HG02852 (cell line): ENCODE measurements around the gene CPVL.
"Not testable (repeated sequence)": the region's sequence is repeated elsewhere in the genome, so short reads cannot be mapped to it uniquely, and the experiment has no call there.

Experiments
- ATAC-seq: cut with Tn5 transposase; IDR thresholded peaks from one replicate; pipeline ENCODE4 v1.9.1; 2021; ENCODE audit warnings: mild to moderate bottlenecking, moderate library complexity; ENCODE audit not compliant: unreplicated experiment

The CPVL gene

DNA sequence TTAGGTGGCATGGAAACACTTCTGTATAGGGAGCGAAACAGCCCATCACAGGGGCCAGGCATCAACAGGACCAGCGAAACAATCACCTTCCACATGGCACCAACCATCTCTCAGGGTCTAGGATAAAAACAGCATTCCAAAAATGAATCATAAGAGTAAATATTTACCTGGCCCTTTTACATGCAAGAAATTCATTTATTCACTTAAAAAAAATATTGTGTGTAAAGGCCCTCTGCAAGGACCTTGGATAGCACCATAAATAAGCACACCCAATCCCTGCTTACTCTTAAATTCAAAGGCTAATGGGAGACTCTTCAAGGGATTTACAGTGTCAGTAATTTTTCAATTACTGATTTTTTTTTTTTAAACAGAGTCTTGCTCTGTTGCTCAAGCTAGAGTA is 25.4 kb downstream of the CPVL start:
- no peak for ATAC-seq

DNA sequence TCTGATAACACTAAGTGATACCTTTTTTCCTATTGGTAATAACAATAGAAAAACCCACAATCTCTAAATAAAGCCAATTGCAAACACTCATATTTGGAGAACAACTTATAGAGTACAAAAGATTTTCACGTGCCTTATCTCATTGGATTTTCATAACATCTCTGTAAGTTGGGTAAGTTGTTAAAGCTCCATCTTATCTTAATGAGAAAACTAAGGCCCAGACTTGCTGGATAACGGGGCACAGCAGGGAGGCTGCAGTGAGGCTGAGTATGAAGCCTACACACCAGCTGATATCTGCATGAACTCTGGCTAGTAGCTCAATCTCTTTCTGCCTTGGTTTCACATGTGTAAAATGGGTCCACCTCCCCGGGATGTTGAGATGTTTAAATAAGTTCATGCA is 26.8 kb downstream of the CPVL start:
- ATAC-seq: no peak

DNA sequence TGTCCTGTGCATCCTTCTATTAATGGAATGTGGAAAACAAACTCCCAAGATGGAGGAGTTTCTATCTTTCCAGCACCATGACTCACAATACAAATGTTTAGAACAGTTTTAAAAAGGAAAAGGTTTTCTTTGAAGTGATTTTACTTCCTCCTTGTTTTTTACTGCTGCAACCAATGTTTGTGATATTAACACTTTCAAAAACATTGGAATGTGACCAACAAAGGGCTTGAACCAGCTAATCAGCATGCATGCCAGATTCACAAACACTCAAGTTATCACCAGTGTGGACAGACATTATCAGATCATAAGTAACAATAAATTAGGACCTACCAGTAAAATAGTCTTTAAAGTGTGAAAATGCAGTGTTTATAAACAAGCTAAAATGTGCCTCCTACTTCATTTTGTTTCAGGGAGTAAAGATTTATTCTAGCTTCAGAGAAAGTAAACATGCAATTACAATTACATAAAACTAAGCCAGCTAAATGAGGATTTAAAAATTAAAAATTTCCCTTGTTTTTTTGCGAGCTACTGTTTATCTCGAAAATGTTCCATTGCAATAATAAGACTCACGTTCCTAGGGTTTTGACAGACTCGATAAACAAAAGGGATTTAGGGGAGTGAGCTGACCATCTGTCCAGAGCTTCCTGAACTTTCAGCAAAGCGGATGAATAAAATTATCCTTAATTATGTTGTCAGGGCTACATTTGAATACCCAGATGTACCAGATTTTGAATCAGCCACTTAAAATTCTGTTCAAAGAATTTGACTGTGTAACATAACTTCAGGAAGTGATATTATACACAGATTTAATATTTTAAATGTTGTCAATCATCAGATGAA is 29.8 kb downstream of the CPVL start:
- ATAC-seq: no peak

DNA sequence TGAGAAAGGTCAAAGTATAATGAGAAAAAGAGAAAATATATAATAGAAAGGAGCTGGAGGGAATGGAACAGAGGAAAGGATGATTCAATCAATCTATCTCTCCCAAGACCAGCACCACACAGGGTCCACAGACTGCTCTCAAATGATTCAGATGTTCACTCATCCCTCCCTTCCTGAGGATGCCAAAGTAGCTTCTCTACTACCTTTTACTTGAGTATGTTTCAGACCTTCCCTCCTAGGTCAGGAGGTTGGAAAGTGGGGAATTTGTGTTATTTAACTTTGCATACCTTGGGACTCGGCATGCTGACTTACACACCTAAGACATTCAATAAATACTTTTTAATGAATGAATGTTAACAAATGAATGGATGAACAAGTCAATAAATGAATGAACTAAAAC is 30.6 kb downstream of the CPVL start:
- no peak for ATAC-seq

DNA sequence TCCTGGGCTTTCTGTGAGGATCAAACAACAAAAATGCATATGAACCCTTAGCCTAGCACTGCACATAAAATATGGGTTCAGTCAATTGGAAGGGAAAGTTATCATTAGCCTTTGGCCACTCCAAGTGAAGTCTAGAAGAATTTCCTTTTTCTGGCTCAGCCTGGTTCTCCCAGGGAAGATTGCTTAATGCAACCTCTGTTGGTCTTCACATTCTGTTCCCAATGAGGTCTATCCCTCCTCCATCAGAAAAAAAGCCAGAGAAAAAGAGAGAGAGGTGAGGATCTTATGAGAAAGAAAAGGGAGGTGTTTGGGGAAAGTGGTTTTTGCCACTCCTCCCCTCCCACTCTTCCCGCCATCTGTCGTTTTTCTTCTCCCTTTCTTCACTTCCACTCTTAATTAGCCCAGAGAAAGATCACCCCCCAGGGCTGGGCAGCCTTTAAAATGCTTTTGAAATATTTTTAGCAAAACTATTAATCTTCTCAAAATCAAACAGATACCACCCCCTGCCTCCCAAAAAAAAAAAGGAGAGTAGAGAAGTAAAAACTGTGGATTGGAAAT is 31.1 kb downstream of the CPVL start:
- no peak for ATAC-seq

DNA sequence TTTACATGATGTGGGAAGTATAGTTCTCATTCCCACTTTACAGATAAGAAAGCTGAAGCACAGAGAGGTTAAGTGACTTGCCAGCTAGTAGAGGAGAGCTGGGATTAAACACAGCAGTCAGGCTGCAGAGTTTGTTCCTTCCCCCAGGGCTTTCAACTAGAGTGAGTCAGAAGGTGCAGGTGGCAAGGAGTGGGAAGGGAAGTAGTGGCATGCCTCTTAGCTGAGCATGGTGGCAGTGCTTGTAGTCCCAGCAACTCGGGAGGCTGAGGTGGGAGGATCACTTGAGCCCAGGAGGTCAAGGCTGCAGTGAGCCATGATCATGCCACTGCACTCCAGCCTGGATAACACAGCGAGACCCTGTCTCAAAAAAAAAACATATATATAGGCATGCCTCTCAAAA is 32.1 kb downstream of the CPVL start:
- ATAC-seq: not testable (repeated sequence)

DNA sequence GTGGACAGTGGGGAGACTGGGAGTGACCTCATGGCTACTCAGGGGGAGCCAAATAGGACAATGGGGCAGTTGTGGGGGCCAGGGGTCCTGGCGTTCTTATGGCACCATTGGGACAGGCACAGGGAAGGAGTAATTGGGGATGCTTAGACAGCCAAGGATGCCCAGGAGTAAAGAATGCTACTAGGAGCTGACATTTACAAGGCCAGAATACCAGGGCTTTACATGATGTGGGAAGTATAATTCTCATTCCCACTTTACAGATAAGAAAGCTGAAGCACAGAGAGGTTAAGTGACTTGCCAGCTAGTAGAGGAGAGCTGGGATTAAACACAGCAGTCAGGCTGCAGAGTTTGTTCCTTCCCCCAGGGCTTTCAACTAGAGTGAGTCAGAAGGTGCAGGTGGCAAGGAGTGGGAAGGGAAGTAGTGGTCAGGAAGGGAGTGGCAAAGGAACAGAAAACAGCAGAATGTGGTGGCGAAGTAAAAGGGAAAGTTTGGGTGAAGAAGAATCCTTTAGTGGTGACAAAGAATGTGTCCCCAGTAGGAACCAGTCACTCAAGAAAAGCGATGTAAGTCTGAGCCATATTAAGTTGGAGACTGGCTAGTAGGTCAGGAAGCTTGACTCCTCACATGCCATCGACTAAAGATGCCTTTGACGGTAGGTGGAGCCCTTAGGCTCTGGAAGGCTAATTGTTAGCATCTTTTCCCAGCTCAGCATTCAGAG is 32.8 kb downstream of the CPVL start:
- ATAC-seq: no peak

DNA sequence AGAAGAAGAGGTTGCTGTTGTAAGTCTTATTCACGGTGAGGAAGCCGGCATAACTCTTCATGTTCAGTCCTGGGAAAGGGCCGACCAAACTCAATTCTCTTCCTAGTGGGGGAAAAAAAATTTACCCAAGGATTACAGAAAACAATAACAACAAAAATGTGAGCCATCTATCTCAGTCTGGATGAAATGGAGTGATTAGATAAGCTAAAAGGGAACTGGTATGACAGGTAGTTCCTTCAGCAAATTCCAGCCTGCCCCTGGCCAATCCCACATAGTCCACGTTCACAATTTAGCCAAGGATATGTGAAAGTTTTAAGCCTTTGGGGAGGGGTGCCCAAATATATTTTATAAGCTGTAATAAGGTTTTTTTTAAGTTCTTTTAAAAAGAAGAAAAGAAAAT is 33.6 kb downstream of the CPVL start:
- ATAC-seq: no peak

DNA sequence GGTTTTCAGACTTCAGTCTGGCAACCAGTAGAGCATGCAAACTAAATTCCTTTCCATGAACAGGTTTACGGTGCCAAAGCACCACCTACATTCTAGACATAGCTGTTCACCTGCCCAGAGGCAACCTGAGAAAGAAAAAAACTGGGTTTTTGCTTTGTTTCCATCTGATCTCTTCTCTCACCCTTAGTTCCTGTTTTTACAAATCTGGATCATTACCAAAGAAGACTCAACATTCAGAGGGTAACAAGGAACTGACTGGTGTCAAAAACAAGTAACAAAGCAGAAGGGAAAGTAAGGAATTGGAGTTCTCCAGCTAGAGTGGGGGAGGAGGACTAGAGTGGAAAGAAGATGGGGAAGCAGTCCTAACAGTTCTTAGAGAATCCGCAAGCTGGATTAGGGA is 36.4 kb downstream of the CPVL start:
- ATAC-seq: no peak

DNA sequence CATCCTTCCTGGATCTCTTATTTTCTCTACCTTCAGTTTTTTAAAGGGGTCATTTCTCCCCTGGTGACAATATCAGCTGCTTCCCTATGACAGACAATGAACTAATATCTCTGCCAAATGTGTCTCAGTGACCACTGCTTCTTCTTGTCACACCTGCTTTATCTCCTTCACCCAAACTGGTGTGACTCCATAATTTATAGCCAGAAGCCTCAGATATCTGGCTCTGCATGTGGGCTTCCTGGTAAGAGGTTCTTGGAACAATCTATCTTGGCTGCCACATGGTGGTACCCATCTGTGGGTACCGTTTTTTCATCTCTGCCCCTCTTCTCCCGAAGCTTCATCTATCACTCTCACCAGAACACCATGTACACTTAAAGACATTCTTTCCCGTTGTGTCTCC is 37.0 kb downstream of the CPVL start:
- ATAC-seq: no peak

DNA sequence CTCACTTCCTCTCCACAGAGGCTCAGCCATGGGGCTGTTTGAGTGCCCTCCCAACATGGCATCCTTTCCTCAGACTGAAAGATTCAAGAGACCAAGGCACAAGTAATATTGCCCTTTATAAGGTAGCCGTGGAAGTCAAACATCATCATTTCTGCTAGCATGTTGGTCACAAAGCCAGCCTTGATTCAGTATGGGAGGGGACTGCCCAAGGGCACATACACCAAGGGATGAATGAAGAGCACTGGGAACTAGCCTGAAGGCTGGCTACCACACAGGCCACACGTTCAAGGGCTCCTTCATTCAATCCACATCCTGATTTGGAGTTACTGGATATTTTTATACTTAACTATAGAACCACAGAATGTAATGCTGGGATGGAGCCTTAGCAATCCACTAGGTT is 39.3 kb downstream of the CPVL start:
- ATAC-seq: no peak

DNA sequence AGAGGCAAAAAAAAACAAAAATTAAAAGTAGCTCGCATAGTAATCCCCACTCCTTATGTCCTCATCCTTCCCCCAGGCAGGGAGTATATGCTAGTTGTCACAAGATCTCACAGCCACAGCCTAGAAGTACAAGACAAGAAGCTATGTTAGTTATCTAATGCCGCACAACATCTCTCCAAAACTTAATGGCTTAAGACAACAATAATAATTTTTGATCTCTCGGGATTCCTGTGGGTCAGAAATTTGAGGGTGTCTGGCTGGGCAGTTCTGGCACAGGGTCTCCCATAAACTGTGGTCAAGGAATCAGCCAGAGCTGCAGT is 39.7 kb downstream of the CPVL start:
- no peak for ATAC-seq

DNA sequence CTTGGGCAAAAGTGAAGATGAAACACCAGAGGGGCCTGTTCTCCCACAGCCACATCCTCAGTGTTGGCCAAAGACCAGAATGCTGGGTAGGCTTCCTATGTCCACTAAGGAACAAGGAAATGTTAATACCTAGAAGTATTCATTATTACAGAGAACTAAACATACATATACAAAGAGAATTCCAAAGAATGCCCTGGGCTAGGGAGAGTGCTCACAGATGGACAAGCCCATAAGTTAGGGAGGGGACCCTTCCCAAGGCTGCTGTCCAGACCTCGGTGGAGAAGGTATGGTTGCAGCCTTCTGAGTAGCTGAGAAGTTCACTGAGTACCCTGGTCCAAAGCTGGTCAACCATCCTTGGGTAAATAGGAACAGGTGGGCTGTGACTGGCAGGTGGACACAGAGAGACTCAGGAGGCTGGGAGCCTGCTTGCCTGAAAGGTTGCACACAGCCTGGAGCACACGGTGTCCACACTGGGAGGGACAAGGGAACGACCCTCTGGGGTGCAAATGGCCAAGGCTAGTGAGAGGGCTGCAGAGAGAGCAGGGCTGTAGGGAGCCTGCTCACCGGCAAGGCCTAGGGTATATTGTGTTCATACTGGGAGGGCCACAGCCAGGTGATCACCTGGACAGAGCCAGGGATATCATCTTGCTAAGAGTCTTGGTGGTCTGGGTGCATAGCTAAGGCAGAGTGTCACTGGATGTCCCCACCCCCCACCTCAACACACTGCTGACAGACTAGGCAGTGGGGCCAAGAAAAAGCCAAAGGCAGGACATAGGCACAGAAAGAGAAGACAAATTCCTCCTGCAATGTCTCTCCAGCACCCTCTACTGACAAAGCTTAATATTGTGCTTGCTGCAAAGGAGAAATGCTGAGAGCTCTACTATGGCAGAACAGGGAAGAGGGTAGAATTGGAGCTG is 40.3 kb downstream of the CPVL start:
- no peak for ATAC-seq

DNA sequence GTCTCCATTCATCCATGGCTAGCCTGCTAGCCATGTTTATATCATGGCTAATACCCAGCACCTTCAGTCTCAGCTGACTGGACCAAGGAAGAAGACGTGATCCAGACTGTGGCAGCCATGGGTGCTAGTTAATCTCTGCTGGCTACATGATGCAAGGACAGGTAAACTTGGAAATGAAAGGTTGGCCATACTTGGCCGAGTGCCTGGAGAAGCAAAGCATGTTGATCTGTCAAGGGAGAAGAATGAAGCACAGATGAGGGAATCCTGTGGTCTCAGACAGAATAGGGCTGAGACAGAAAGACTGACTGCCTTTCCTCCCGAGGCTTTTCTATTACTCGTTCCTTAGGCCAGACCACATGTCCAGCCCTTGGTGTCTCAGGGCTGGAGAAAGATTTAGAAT is 41.1 kb downstream of the CPVL start:
- no peak for ATAC-seq

DNA sequence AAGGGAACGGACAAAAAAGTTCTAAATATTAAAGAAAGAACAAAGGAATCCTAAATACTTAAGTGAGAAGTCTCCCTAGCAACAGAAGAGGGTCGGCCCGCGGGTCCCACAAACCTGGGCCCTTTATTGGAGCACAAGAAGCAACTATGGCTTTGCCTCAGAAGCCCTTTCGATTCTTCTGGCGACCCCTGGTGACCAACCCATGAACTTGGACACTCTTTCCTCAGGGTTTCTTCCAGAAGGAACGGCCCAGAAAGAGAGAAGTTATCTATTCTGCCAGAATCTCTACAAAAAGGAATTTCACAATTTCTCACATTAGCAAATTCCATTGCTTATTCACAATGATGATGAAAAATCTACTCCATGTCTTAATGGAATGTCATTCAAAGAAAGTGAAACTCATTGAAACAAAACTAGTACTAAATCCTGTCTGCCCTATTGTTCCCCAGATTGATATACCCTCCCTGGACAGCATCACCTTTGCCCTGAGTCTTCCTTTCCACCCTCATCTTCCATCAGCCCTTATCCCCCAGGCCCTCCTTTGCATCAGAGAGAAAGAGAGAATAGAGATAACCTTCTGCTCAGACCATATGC is 43.7 kb downstream of the CPVL start:
- ATAC-seq: no peak

DNA sequence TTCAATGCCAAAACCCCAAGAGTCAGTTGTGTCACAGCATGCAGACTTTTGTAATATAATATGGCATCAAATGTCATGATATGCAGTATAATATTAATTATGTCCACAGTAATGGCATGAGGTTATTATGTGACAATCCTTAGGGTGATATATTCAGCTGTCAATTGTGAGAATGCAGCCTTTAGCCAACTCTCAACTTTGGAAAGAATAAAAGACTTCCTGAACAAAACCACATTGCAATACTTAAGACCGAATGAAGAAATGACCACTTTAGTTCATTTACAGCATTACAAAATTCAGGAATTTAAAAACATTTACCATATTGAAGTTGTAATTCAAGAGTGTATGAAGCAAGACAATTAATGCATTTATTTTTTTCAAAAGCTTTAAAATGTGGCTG is 45.4 kb downstream of the CPVL start:
- no peak for ATAC-seq

DNA sequence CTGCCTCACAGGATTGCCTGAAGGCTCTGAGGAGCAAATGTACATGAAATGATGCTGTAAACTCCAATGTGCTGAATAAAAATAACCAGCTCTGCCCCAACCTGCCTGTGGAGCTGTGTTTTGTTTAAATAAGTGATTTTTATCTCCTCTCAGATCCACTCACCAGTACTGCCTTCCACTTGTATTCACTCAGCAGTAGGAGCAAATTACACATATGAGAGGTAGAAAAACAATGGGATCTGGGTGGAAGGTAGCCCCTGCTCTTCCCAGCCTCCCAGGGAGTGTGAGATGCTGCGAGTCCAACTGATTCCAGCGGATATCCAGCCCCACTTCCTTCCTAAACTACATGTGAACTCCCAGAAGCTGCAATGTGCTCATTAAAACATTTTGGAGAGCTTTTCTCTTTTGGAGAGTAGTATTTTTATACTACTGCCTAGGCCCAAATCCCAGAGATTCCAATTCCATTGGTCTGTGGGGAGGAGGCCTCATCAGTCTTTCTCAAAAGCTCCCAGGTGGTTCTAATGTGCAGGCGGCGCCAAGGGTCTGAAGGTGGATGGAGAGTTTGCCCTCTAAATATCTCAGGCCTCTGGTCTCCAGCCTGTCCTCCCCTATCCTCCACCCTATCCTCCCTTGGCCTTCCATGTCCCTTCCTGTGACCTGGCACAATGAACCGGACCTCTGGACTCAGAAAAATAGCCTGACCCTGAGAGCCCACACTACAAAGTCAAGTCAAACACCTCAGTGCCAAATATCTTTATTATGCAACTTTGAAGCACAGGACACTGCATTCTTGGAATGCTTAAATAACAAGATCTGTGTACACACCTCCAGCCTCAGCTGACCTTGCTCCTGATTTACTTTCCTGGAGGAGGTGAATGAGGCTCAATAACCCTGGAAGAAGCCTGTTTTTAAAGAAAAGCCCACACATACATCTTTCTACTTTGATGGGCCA is 46.2 kb downstream of the CPVL start:
- no peak for ATAC-seq

DNA sequence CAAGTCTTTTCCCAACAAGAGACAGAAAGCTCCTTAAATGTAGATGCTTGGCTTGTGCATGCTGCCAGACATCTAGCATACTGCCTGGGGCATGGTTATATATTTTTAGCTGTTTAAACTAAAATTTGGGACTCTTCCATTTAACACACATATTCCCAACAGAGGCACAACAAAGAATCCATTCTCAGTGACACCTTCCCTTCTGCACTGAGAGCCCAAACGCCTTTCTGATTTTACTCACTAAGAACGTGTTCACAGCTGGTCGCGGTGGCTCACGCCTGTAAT is 49.9 kb downstream of the CPVL start:
- ATAC-seq: no peak

DNA sequence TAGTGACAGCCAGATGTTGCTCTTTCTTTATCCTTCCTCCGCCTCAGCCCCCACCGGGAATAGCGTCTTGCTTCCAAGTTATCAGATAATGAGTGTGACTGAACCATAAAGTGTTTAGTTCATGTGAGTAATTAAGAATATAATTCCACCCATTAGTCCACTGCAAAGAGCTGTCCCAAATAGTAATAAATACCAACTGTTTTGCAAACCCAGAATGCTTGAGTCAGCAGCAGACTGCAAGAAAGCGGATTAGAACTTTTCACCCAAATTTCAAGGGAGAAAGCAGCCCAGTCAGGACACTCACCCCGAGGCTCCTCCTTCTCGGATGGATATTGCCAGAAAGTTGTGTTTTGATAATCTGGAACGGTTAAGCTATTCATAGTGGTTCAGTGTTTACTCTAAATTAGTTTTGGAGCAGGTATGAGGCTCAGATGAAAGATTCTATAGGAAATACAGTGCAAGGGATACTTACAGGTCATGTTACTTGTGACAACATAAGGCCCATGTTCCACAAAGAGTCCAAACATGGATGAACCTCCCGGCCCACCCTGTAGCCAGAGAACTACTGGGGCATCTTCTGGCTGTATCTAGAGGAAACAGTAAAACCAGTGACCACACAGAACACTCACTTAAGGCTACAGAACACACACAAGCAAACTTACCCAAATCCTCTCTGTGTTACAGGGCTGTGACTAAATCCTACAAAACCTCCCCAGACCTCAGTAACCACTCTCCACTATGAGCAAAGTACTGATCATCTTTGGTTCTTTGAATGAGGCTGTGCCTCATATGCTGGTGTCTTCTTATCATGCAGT is 50.5 kb downstream of the CPVL start:
- ATAC-seq: no peak
